ENCODE data around the gene PGF.

PGF gene

DNA sequence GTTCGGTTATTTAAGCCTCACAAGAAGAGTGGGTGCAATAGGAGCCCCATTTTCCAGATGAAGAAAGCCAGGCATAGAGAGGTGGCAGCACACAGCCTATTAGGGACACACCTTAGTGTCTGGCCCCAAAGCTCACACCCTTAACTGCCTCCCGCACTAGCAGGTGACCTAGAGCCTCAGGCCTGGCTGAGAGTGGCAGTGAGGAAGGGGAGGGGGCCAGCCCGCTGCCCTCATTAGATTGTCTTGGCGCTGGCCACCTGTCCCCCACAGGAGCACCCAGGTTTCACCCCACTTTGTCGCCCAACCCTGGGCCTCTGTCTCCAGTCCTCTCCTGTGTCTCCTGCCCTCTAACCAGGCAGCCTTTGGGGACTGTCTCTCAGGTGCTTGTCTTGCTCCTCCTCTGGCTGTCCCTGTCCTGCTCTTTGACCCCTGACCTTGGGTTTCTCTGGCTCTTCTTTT, 18.5 kb upstream of the PGF start:
- no peak for DNase-seq (ENCODE audit: low spot score)
- TF ChIP-seq, protein P1, sequence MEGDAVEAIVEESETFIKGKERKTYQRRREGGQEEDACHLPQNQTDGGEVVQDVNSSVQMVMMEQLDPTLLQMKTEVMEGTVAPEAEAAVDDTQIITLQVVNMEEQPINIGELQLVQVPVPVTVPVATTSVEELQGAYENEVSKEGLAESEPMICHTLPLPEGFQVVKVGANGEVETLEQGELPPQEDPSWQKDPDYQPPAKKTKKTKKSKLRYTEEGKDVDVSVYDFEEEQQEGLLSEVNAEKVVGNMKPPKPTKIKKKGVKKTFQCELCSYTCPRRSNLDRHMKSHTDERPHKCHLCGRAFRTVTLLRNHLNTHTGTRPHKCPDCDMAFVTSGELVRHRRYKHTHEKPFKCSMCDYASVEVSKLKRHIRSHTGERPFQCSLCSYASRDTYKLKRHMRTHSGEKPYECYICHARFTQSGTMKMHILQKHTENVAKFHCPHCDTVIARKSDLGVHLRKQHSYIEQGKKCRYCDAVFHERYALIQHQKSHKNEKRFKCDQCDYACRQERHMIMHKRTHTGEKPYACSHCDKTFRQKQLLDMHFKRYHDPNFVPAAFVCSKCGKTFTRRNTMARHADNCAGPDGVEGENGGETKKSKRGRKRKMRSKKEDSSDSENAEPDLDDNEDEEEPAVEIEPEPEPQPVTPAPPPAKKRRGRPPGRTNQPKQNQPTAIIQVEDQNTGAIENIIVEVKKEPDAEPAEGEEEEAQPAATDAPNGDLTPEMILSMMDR (IDR thresholded peaks at IDR 0.05): no peak
- H3K27ac ChIP-seq: peak overlapping the region in 1 of 2 donors; percentile 65
- no peak overlapping the region for H3K4me3 ChIP-seq

DNA sequence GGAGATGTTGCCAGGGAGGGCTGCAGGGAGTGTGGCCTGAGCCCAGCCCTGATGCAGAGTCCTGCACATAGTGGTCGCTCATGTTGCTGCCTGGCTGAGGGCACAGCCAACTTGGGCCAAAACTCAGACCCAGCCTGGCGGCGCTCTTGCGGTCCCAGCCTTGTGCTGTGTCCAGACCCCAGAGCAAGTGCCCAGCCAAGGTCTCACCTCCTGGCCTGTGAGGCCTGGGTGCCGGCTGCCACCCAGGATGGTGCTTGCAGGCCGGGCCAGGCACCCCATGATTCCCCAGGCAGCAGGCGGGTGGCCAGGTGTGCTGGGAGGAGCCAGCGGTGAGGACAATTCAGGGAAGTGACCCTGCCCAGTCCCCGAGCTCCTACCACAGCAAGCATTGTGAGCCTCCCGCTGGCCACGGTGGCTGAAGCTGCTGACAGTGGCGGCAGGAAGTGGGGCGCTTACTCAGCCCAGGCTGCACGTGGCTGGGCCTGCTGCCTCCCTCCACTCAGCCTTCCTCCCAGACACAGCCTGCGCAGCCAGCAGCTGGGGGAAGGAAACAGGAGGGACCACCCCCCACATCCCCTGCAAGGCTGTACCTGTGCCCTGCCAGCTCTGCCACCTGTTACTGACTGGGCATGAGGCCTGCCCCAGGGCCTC, 17.7 kb upstream of the PGF start:
- no peak for DNase-seq (ENCODE audit: low spot score)
- TF ChIP-seq, protein P1 (IDR thresholded peaks at IDR 0.05): no peak
- no peak overlapping the region for H3K4me3 ChIP-seq
- peak overlapping the region in 1 of 2 donors; percentile 65 for H3K27ac ChIP-seq

DNA sequence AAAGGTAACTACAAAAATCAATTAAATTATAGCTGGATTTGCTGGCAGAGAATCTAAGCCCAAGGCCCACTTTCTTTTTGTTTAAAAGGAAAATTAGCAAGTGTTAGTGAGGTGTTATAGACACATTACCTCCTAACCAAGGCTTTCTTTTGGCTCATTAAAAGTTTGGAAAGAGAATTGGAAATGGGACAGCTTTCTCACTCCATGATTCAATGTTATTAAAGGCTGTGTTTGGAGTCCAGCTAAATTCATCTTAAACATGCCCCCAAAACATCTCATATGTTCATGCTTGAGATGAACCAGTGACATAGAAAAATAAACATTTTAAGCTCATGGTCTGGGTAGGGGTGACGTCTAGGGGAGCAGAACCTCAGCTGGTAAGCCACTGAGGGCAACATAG, 13.4 kb upstream of the PGF start:
- TF ChIP-seq, protein P1 (IDR thresholded peaks at IDR 0.05): no peak
- DNase-seq (ENCODE audit: low spot score): no peak
- H3K4me3 ChIP-seq: no peak overlapping the region
- no peak overlapping the region for H3K27ac ChIP-seq

DNA sequence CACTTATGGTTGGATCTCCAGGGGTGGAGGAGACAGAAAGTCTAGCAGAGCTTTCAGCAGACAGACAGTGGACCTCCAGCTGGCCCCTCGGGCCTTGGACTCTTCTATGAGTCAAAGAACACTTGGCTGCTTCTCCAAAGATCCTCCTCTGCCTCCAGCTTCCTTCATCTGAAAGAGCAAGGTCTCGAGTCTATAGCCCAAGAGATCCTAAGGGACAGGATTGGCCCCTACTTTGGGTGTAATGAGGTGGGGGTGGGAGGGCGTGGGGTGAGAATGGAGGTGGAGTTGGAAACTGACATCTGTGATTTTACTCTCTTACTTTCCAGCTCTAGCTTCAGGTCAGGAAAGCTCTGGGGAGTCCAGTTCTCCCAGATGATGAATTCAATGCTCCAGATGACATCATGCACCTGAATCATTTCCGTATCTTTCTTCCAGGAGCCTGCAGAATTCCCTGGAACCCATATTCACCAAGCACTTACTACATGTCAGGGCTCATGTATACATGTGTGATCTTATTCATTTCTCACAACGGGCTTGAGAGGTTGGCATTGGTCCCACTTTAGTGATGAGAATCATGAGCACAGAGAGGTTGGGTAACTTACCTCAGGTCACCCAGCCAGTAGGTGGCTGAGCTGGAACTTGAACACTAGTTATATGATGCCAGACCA, 10.2 kb upstream of the PGF start:
- no peak for DNase-seq (ENCODE audit: low spot score)

DNA sequence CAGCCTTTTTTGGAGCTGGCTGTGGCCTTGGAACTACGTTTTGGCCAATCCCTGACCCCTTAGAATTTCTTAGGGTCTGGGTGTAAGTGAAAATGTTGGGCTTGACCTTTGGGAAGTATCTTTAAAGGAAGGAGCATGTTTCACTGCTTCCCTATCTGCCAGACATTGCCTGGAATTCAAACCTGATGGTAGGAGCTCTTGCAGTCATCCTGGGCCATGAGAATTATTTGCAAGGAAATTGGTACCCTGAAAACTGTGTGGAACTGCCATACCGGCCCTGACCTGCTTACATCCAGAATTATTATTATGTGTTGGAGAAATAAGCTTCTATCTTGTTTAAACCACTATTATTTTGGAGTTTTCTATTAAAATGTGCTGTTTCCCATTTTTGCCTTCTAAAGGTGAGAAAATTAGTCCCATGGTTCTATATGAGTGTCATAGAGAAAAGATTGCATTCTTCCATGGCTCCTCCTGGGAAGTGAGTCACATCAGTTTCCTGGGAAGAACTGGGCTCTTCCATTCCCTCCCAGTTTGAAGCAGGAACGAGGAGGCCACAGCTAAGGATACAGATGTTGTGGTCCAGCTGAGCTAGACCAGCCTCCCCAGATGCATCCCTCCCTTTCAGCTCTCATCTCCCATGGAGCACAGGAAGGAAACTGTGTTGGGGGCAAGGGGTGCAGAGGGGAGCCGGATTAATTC, 9.5 kb upstream of the PGF start:
- Histone ChIP-seq H3K4me3 (no peak overlapping the region), H3K27ac (no peak overlapping the region)
- TF ChIP-seq, protein P1 (IDR thresholded peaks at IDR 0.05): no peak
- no peak for DNase-seq (ENCODE audit: low spot score)

More for the DNA sequence above, 10.2 kb upstream of the PGF start:
- TF ChIP-seq, protein P1 (IDR thresholded peaks at IDR 0.05): no peak
- Histone ChIP-seq H3K4me3 (no peak overlapping the region), H3K27ac (no peak overlapping the region)

DNA sequence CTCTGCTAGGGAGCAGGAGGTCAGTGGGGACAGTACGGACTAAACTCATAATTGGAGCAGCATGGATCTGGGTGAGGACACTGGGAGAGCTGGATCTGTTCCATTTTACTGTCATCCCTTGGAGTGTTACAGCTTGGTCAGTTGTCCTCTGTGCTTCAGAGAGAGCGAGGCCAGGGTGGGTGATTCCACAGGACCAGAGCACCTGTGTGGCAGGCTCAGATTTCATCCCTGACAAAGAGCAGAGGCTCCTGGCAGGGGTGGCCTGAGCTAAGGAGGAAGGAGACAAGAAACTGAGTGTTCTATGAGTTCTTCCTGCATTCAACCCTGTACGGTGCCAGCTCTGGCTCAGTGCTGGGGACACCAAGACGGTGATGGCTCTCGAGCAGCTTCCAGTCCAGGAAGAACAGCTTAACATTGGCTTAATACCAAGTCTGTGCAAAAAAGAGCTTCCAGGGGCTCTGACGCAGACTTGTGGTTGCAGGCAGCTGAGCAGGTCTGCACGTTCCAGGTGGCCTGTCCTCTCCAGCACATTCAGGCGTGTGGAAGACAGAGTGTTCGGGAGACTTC, 8.4 kb upstream of the PGF start:
- no peak for DNase-seq (ENCODE audit: low spot score)
- Histone ChIP-seq H3K27ac (no peak overlapping the region), H3K4me3 (no peak overlapping the region)
- TF ChIP-seq, protein P1 (IDR thresholded peaks at IDR 0.05): no peak

All from coronary artery (tissue), 2 donors.